ENCODE measurements around the gene FOXP1.
A peak's percentile ranks its signal among the peaks of the same experiment; 100 is the strongest.

The FOXP1 gene

GRCh38 chr3:71191031-71191482 is 392.5 kb downstream of the FOXP1 start:
- Histone ChIP-seq H2AK5ac (ENCODE audit: low read length) (no peak overlapping the region), H3K79me1 (ENCODE audit: low read length) (no peaks in the 10 kb centered on the region), H3K23ac (ENCODE audit: low read length) (no peak overlapping the region), H4K8ac (ENCODE audit: low read depth, low read length) (no peak overlapping the region), H3K9ac (ENCODE audit: low read length) (no peak overlapping the region), H3K18ac (ENCODE audit: low read length) (no peak overlapping the region), H2BK120ac (ENCODE audit: insufficient read depth, low read length, poor library complexity) (no peak overlapping the region), H2BK5ac (ENCODE audit: low read depth, low read length, poor library complexity) (no peak overlapping the region), H3K4me3 (ENCODE audit: low read depth, low read length) (no peak overlapping the region), H3K36me3 (ENCODE audit: control insufficient read depth in 1 of 2, insufficient read depth in 2 of 2, low read length in 2 of 2) (no peaks in the 10 kb centered on the region), H2BK12ac (ENCODE audit: low read length) (no peak overlapping the region), H3K4me2 (ENCODE audit: low read length) (no peak overlapping the region), H2AFZ (ENCODE audit: insufficient read depth, low read length, poor library complexity) (no peak overlapping the region), H3K4me1 (ENCODE audit: control insufficient read depth in 1 of 2, insufficient read depth in 2 of 2, low read length in 2 of 2) (no peaks in the 10 kb centered on the region), H3K4ac (ENCODE audit: low read depth, low read length) (no peak overlapping the region), H4K91ac (ENCODE audit: low read depth, low read length) (no peak overlapping the region), H3K9me3 (ENCODE audit: insufficient read depth, low read depth, low read length) (no peaks in the 10 kb centered on the region), H3K27me3 (ENCODE audit: insufficient read depth, low read length) (no peaks in the 10 kb centered on the region), H4K12ac (ENCODE audit: low read depth, low read length) (no peak overlapping the region), H3K79me2 (ENCODE audit: control insufficient read depth, insufficient read depth, low read length, poor library complexity) (no peaks in the 10 kb centered on the region), H3K27ac (ENCODE audit: low read depth, low read length) (no peak overlapping the region), H3K14ac (ENCODE audit: low read length) (no peak overlapping the region)
- WGBS (ENCODE audit: extremely low coverage, insufficient coverage, insufficient read length): no CpG with 5 or more reads among the region's 4 CpGs
- DNase-seq: no peak

DNA sequence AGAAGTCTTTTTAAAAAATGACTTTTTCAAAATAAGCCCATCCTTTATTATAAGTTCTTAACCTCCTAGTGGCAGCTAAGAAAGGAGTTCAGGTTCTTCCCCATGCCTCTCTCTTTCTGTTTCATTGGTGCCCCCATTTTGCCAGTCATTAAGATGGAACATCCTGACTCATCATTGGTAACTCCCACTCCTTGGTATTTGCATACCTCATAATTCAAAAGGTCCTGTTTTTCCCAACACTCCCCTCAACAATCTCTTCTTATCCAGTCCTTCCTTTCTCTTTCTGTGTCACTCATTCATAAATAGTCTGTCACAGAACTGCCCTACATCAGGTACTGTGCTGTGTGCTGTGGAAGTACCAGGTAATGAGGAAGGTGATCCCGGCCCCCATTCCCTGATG is 394.0 kb downstream of the FOXP1 start:
- H3K79me2 ChIP-seq (ENCODE audit: control insufficient read depth, insufficient read depth, low read length, poor library complexity): no peaks in the 10 kb centered on the region
- H2AK5ac ChIP-seq (ENCODE audit: low read length): no peak overlapping the region
- no peaks in the 10 kb centered on the region for H3K4me1 ChIP-seq (ENCODE audit: control insufficient read depth in 1 of 2, insufficient read depth in 2 of 2, low read length in 2 of 2)
- no peak overlapping the region for H3K23ac ChIP-seq (ENCODE audit: low read length)
- H3K27me3 ChIP-seq (ENCODE audit: insufficient read depth, low read length): no peaks in the 10 kb centered on the region
- H3K79me1 ChIP-seq (ENCODE audit: low read length): no peaks in the 10 kb centered on the region
- no peak overlapping the region for H3K27ac ChIP-seq (ENCODE audit: low read depth, low read length)
- H2AFZ ChIP-seq (ENCODE audit: insufficient read depth, low read length, poor library complexity): no peak overlapping the region
- no peaks in the 10 kb centered on the region for H3K9me3 ChIP-seq (ENCODE audit: insufficient read depth, low read depth, low read length)
- no peak overlapping the region for H3K4me3 ChIP-seq (ENCODE audit: low read depth, low read length)
- H4K12ac ChIP-seq (ENCODE audit: low read depth, low read length): no peak overlapping the region
- no peak overlapping the region for H3K14ac ChIP-seq (ENCODE audit: low read length)
- no peaks in the 10 kb centered on the region for H3K36me3 ChIP-seq (ENCODE audit: control insufficient read depth in 1 of 2, insufficient read depth in 2 of 2, low read length in 2 of 2)
- H2BK120ac ChIP-seq (ENCODE audit: insufficient read depth, low read length, poor library complexity): no peak overlapping the region
- H3K18ac ChIP-seq (ENCODE audit: low read length): no peak overlapping the region
- no peak for DNase-seq
- no peak overlapping the region for H2BK12ac ChIP-seq (ENCODE audit: low read length)
- H3K4ac ChIP-seq (ENCODE audit: low read depth, low read length): no peak overlapping the region
- no peak overlapping the region for H3K4me2 ChIP-seq (ENCODE audit: low read length)
- WGBS (ENCODE audit: extremely low coverage, insufficient coverage, insufficient read length): no CpG with 5 or more reads among the region's 1 CpG
- H3K9ac ChIP-seq (ENCODE audit: low read length): no peak overlapping the region
- no peak overlapping the region for H4K8ac ChIP-seq (ENCODE audit: low read depth, low read length)
- no peak overlapping the region for H4K91ac ChIP-seq (ENCODE audit: low read depth, low read length)
- no peak overlapping the region for H2BK5ac ChIP-seq (ENCODE audit: low read depth, low read length, poor library complexity)

DNA sequence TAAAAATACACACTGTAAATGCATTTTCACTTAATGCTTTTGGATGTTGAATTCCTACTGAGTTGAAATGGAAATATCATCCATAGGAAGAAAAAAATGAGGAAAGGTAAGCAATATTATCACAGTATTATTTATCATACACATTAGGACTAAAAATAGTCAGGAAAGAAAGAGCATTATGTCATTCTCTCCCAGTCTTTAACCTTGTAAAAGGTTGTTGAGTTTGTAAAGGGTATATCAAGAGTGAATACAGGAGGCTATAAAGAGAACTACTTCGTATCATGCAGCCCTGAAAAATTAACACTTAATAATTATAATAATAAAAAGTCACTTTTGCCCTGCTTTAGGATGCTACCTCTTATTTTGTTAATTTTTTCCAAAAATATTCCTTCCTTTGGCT is 395.8 kb downstream of the FOXP1 start:
- H3K36me3 ChIP-seq (ENCODE audit: control insufficient read depth in 1 of 2, insufficient read depth in 2 of 2, low read length in 2 of 2): no peaks in the 10 kb centered on the region
- DNase-seq: no peak
- H3K4me1 ChIP-seq (ENCODE audit: control insufficient read depth in 1 of 2, insufficient read depth in 2 of 2, low read length in 2 of 2): no peaks in the 10 kb centered on the region
- H2AK5ac ChIP-seq (ENCODE audit: low read length): no peak overlapping the region
- H3K18ac ChIP-seq (ENCODE audit: low read length): no peak overlapping the region
- H3K4me3 ChIP-seq (ENCODE audit: low read depth, low read length): no peak overlapping the region
- H4K91ac ChIP-seq (ENCODE audit: low read depth, low read length): no peak overlapping the region
- H3K23ac ChIP-seq (ENCODE audit: low read length): no peak overlapping the region
- no peak overlapping the region for H3K4me2 ChIP-seq (ENCODE audit: low read length)
- H3K79me1 ChIP-seq (ENCODE audit: low read length): no peaks in the 10 kb centered on the region
- no peaks in the 10 kb centered on the region for H3K79me2 ChIP-seq (ENCODE audit: control insufficient read depth, insufficient read depth, low read length, poor library complexity)
- no peak overlapping the region for H2BK5ac ChIP-seq (ENCODE audit: low read depth, low read length, poor library complexity)
- no peak overlapping the region for H2BK120ac ChIP-seq (ENCODE audit: insufficient read depth, low read length, poor library complexity)
- no peak overlapping the region for H2BK12ac ChIP-seq (ENCODE audit: low read length)
- no CpG with 5 or more reads among the region's 1 CpG for whole genome bisulfite sequencing (ENCODE audit: extremely low coverage, insufficient coverage, insufficient read length)
- H3K27me3 ChIP-seq (ENCODE audit: insufficient read depth, low read length): no peaks in the 10 kb centered on the region
- no peak overlapping the region for H3K27ac ChIP-seq (ENCODE audit: low read depth, low read length)
- H4K8ac ChIP-seq (ENCODE audit: low read depth, low read length): no peak overlapping the region
- H2AFZ ChIP-seq (ENCODE audit: insufficient read depth, low read length, poor library complexity): no peak overlapping the region
- H3K9me3 ChIP-seq (ENCODE audit: insufficient read depth, low read depth, low read length): no peaks in the 10 kb centered on the region
- no peak overlapping the region for H4K12ac ChIP-seq (ENCODE audit: low read depth, low read length)
- H3K14ac ChIP-seq (ENCODE audit: low read length): no peak overlapping the region
- no peak overlapping the region for H3K9ac ChIP-seq (ENCODE audit: low read length)
- no peak overlapping the region for H3K4ac ChIP-seq (ENCODE audit: low read depth, low read length)

GRCh38 chr3:71186801-71187200 is 396.7 kb downstream of the FOXP1 start:
- Histone ChIP-seq H3K9ac (ENCODE audit: low read length) (no peak overlapping the region), H3K27me3 (ENCODE audit: insufficient read depth, low read length) (no peaks in the 10 kb centered on the region), H3K36me3 (ENCODE audit: control insufficient read depth in 1 of 2, insufficient read depth in 2 of 2, low read length in 2 of 2) (no peaks in the 10 kb centered on the region), H3K14ac (ENCODE audit: low read length) (no peak overlapping the region), H2AFZ (ENCODE audit: insufficient read depth, low read length, poor library complexity) (no peak overlapping the region), H2BK5ac (ENCODE audit: low read depth, low read length, poor library complexity) (no peak overlapping the region), H3K4me2 (ENCODE audit: low read length) (no peak overlapping the region), H3K18ac (ENCODE audit: low read length) (no peak overlapping the region), H3K79me1 (ENCODE audit: low read length) (no peaks in the 10 kb centered on the region), H2BK12ac (ENCODE audit: low read length) (no peak overlapping the region), H3K4me1 (ENCODE audit: control insufficient read depth in 1 of 2, insufficient read depth in 2 of 2, low read length in 2 of 2) (no peaks in the 10 kb centered on the region), H3K4me3 (ENCODE audit: low read depth, low read length) (no peak overlapping the region), H2BK120ac (ENCODE audit: insufficient read depth, low read length, poor library complexity) (no peak overlapping the region), H3K79me2 (ENCODE audit: control insufficient read depth, insufficient read depth, low read length, poor library complexity) (no peaks in the 10 kb centered on the region), H3K9me3 (ENCODE audit: insufficient read depth, low read depth, low read length) (no peaks in the 10 kb centered on the region), H3K27ac (ENCODE audit: low read depth, low read length) (no peak overlapping the region), H4K91ac (ENCODE audit: low read depth, low read length) (no peak overlapping the region), H4K8ac (ENCODE audit: low read depth, low read length) (no peak overlapping the region), H4K12ac (ENCODE audit: low read depth, low read length) (no peak overlapping the region), H3K4ac (ENCODE audit: low read depth, low read length) (no peak overlapping the region), H3K23ac (ENCODE audit: low read length) (no peak overlapping the region), H2AK5ac (ENCODE audit: low read length) (no peak overlapping the region)
- peak; percentile 31 to 41 for DNase-seq
- WGBS (ENCODE audit: extremely low coverage, insufficient coverage, insufficient read length): no CpG with 5 or more reads among the region's 2 CpGs

Data from trophoblast cell (in vitro differentiated cells and primary cell).